AG04449 (cell line): ENCODE data around the gene DPYSL5.

ENCODE experiments used
- CTCF ChIA-PET: fragments of 350-600 bp; formaldehyde crosslinking; extraction: SDS; loops from one replicate; lab custom pipeline; 2021; ENCODE audit warnings: antibody characterized with exemption; lab: Yijun Ruan, JAX
- POLR2A ChIA-PET: fragments of 400-600, 350-600 bp; formaldehyde crosslinking; extraction: SDS; loops from one replicate; lab custom pipeline; 2020; ENCODE audit warnings: antibody characterized with exemption, inconsistent platforms; lab: Yijun Ruan, JAX
- DNase-seq: peaks from one replicate; pipeline ENCODE4 v3.0.0-alpha.2; 2010; ENCODE audit warnings: low read depth, low spot score
- H3K4me3 ChIP-seq: 2 replicates; pipeline ENCODE4 v1.5.1; 2011; ENCODE audit warnings: low read depth, mild to moderate bottlenecking, control low read depth, low read length
- TF ChIP-seq, protein P1 (sequence below): IDR thresholded peaks from one replicate; pipeline ENCODE4 v1.5.1; 2011; ENCODE audit warnings: mild to moderate bottlenecking, moderate library complexity, low read length, control low read depth, inconsistent platforms; ENCODE audit not compliant: insufficient read depth; ENCODE audit errors: missing control alignments

DPYSL5 gene

GRCh38 chr2:26932974-26933373 lies 85.0 kb downstream of the DPYSL5 start:
- TF ChIP-seq, protein P1, sequence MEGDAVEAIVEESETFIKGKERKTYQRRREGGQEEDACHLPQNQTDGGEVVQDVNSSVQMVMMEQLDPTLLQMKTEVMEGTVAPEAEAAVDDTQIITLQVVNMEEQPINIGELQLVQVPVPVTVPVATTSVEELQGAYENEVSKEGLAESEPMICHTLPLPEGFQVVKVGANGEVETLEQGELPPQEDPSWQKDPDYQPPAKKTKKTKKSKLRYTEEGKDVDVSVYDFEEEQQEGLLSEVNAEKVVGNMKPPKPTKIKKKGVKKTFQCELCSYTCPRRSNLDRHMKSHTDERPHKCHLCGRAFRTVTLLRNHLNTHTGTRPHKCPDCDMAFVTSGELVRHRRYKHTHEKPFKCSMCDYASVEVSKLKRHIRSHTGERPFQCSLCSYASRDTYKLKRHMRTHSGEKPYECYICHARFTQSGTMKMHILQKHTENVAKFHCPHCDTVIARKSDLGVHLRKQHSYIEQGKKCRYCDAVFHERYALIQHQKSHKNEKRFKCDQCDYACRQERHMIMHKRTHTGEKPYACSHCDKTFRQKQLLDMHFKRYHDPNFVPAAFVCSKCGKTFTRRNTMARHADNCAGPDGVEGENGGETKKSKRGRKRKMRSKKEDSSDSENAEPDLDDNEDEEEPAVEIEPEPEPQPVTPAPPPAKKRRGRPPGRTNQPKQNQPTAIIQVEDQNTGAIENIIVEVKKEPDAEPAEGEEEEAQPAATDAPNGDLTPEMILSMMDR: no peak
- no peak for DNase-seq
- CTCF ChIA-PET: interaction anchor here (1.6 to 14.4 kb wide), 4 partner anchors 10 to 85 kb away, joined by 9 to 309 read pairs (median 11); partner anchors contain the start of gene DPYSL5
- no peak overlapping the region for H3K4me3 ChIP-seq
- POLR2A ChIA-PET: no interaction called here

- ChIA-PET POLR2A (no interaction called here), CTCF (interaction anchor here (1.0 to 14.4 kb wide), 4 partner anchors 7 to 86 kb away, joined by 4 to 309 read pairs (median 11); partner anchors contain the start of gene DPYSL5)
- TF ChIP-seq, protein P1: no peak
- no peak overlapping the region for H3K4me3 ChIP-seq
- no peak for DNase-seq
These were observed 85.8 kb downstream of the DPYSL5 start for GRCh38 chr2:26933431-26934334.

DNA sequence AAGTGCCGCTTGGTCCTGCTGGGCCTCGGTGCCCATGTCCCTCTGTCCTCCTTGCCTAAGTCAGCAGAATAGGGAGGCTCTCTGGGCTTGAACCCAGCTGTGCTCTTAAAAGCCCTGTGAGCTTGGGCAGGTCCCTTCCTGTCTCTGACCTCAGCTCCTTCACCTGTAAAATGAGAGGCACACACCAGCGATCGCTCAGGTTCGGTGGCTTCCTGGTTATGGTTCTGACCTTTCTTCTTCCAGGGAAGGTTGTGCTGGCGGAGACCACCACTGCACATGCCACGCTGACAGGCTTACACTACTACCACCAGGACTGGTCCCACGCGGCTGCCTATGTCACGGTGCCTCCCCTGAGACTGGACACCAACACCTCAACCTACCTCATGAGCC lies 86.4 kb downstream of the DPYSL5 start:
- ChIA-PET POLR2A (no interaction called here), CTCF (interaction anchor here (0.8 to 14.4 kb wide), 5 partner anchors 8 to 86 kb away, joined by 3 to 309 read pairs (median 9); partner anchors contain the start of gene DPYSL5)
- no peak for DNase-seq
- H3K4me3 ChIP-seq: no peak overlapping the region
- TF ChIP-seq, protein P1: no peak

DNA sequence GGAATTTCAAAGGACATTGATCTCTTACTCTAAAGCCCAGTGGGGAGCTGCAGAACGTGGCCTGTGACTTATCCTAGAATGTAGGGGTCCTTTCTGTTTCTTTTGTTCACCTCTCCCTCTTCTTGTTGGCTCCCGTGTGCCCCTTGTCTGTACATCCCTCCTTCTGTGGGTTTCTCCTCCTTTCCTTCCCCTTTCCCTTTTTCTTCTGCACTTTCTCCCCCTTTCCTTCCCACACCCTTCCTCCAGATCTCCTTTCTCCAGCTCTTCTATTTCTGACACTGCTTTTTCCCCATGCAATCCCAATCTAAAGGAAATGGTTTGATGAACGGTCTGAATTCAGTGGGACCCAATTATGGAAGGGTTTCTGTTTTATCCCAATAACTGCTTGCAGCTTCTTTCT lies 87.1 kb downstream of the DPYSL5 start:
- no peak for DNase-seq
- ChIA-PET CTCF (interaction anchor here (0.8 to 14.4 kb wide), 4 partner anchors 8 to 87 kb away, joined by 3 to 309 read pairs (median 8); partner anchors contain the start of gene DPYSL5), POLR2A (no interaction called here)
- TF ChIP-seq, protein P1: no peak
- H3K4me3 ChIP-seq: no peak overlapping the region

DNA sequence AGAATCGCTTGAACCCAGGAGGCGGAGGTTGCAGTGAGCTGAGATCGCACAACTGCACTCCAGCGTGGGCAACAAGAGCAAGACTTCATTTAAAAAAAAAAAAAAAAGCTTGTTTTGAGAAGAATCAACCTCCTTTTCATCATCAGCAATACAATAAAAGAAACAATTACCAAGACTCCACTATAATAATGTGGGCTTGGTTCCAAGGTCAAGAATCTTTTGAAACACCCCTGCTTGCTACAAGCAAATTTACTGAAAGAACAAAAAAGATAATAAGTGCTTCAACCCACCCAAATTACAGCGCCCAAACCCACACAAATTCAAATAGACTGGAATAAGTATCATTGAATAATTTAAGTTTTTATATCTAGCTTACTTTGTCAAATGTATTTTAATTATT lies 88.9 kb downstream of the DPYSL5 start:
- ChIA-PET POLR2A (interaction anchor here (0.6 kb wide), 1 partner anchor 15 kb away, joined by 3 read pairs; no protein-coding TSS in a partner anchor), CTCF (interaction anchor here (1.3 to 14.4 kb wide), 2 partner anchors 14 to 89 kb away, joined by 5 to 309 read pairs; partner anchors contain the start of gene DPYSL5)
- DNase-seq: no peak
- H3K4me3 ChIP-seq: no peak overlapping the region
- TF ChIP-seq, protein P1: no peak

GRCh38 chr2:26938399-26939118 lies 90.6 kb downstream of the DPYSL5 start:
- POLR2A ChIA-PET: no interaction called here
- no peak for DNase-seq
- TF ChIP-seq, protein P1: no peak
- H3K4me3 ChIP-seq: no peak overlapping the region
- CTCF ChIA-PET: interaction anchor here (2.6 to 14.4 kb wide), 3 partner anchors 12 to 91 kb away, joined by 10 to 309 read pairs (median 62); partner anchors contain the start of gene DPYSL5
